Activated CD4-positive, CD25-positive, alpha-beta regulatory T cell treated with anti-CD3 and anti-CD28 coated beads, Interleukin-2, amount 50 U/mL, for 24 hours (primary cell): ENCODE results near the gene NRXN2.
A peak's percentile ranks its signal among the peaks of the same experiment; 100 is the strongest.
"Not testable (repeated sequence)": the region's sequence is repeated elsewhere in the genome, so short reads cannot be mapped to it uniquely, and the experiment has no call there.

Experiments
- ATAC-seq, 2 donors: fragments of 150-1000 bp; cut with Tn5 transposase; one replicate each; pipeline ENCODE4 v1.10.0; 2021; ENCODE audit warnings: mild to moderate bottlenecking in 1 of 2, moderate library complexity in 1 of 2

Gene NRXN2

DNA sequence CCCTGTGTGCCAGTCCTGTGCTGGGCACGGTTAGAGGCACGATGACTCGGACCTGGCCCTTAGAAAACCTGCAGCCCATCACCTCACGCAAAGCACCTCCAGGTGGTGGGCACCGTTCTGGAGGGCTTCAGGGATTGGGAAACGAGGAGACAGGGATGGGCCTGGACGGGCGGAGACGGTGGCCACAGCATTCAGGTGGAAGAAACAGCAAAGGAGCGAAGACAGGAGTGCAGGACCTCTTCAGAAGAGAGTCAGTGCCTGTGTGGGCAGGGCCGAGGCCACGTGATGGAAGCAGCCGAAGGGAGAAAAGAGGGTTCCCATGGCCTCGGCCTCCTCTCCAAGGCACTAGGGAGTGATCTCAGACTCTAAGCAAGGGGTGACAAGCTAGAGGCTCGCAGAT is 140.1 kb downstream of the NRXN2 start:
- ATAC-seq = no peak

GRCh38 chr11:64581057-64581523 is 141.9 kb downstream of the NRXN2 start:
- ATAC-seq = no peak

DNA sequence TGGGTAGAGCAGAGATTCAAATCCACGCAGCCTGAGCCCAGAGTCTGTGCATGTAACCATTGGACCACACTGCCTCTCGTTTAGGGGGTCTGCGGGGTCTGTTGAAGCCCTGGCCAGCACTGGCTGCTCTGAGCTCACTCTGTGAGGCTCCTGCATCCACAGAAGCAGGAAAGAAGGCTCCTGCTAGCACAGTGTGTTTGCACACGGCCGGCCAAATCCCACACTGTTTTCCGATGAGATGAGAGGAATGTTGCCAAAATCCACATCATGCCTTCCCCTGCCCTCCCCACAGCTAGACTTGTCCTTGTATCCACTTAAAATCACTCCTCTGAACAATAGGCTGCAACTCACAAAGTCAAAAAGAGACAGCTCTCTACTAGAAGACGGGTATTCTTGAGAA is 142.6 kb downstream of the NRXN2 start:
- no peak for ATAC-seq

DNA sequence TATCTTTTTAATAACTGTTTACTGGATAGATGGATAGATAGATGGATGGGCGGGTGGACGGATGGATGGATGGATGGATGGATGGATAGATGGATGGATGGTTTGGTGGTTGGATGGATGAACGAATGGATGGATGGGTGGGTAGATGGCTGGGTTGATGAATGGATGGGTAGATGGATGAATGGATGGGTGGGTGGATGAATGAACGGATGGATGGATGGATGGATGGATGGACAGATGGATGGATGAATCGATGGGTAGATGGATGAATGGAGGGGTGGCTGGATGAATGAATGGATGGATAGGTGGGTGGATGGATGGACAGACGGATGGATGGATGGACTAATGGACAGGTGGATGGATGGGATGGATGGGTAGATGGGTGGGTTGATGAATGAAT is 145.8 kb downstream of the NRXN2 start:
- no peak for ATAC-seq

- no peak for ATAC-seq
Observed at GRCh38 chr11:64572143-64572542, 150.9 kb downstream of the NRXN2 start.

DNA sequence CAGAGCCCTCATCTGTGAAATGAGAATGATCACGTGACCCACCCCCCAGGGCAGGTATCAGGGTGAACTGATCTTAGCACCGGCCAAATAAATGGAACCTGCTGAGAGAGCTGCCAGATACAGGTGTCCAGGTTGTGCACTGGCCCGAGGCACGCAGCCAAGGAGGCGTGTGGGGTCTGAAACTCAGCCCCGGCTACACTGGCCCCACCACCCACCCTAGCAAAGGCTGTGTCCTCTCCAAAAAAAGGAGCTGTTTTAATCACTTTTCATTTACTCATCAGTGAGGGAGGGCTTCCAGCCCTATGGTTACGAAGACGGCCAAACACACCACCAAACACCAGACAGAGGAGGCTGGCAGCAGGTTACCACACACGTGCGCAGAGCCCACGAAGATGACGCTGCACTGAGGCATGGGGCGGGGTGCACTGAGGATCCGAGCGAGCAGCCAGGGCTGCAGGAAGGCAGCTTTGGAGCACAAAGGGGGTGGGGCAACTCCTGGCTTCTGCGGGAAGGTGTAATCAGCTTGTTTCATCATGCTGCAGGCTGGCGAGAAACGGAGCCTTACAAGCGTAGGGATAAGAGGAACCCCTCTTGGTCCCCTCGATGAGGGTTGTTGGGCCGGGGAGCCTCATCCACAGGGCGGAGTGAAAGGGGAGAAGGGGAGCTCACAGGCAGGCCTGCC is 151.4 kb downstream of the NRXN2 start:
- no peak for ATAC-seq

GRCh38 chr11:64571050-64571409 is 152.0 kb downstream of the NRXN2 start:
- no peak for ATAC-seq

- ATAC-seq = no peak
Observed at GRCh38 chr11:64570341-64570740, 152.7 kb downstream of the NRXN2 start.

GRCh38 chr11:64569300-64569970 is 153.6 kb downstream of the NRXN2 start:
- no peak for ATAC-seq

GRCh38 chr11:64568584-64569140 is 154.3 kb downstream of the NRXN2 start:
- ATAC-seq = no peak

DNA sequence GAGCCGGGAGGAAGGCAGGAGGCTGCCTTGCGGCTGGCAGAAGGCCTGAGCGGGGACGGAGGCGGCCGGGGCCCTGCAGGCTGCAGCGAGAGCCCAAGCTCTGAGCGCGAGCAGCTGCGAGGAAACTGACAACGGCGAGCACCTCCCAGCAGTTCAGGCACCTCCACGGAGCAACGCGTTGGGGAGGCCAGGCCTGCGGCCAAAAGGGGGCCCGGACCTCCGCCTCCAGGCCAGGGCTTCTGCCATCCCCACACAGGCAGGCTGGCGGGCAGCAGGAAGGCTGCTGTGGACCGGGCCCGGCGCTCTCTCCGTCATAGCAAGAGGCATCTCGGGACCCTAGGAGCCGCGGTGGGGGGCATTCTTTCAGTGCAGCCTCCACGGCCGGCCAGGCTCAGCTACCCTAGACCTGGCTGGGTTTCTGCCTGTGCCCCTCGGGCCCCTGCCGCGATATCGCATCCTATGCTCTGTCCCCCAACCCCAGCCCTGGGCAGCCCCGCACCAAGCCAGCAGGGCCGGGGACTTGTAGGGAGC is 154.9 kb downstream of the NRXN2 start:
- no peak for ATAC-seq

GRCh38 chr11:64566915-64567891 is 155.8 kb downstream of the NRXN2 start:
- no peak for ATAC-seq

DNA sequence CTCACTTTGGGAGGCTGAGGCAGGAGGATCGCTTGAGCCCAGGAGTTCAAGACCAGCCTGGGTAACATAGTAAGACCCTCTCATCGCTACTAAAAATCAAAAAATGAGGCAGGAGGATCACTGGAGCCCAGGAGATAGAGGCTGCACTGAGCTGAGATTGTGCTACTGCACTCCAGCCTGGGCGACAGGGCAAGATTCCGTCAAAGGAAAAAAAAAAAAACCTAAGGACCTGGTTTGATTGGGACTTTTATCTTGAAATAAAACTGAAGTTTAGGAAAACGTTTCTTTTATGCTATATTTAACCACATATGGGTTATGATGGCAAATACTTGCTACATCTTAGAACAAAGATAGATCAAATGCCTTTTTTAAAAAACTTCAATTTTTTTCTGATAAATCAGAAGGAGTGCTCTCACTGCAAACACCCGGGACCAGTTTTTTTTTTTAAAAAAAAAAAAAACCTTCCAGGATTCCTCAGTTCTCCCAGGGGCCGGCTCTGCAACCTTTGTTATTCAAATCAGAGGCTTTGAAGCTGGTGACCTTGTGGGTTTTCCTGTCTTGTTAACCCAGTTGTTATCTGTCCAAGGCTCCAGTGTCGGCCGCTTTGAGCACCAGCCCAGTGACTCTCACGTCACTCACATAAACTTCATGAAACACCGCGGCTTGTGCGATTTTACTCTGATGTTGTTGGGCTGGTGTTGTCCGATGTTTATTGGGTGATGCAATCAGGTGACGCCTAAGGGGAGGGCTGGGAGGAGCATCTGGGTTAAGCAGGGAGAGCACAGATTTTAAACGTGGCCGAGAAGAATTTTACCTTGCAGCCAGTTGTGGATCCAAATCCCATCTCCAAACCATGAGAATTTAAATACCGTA is 156.7 kb downstream of the NRXN2 start:
- peak in 1 of 2 donors; percentile 54 for ATAC-seq

DNA sequence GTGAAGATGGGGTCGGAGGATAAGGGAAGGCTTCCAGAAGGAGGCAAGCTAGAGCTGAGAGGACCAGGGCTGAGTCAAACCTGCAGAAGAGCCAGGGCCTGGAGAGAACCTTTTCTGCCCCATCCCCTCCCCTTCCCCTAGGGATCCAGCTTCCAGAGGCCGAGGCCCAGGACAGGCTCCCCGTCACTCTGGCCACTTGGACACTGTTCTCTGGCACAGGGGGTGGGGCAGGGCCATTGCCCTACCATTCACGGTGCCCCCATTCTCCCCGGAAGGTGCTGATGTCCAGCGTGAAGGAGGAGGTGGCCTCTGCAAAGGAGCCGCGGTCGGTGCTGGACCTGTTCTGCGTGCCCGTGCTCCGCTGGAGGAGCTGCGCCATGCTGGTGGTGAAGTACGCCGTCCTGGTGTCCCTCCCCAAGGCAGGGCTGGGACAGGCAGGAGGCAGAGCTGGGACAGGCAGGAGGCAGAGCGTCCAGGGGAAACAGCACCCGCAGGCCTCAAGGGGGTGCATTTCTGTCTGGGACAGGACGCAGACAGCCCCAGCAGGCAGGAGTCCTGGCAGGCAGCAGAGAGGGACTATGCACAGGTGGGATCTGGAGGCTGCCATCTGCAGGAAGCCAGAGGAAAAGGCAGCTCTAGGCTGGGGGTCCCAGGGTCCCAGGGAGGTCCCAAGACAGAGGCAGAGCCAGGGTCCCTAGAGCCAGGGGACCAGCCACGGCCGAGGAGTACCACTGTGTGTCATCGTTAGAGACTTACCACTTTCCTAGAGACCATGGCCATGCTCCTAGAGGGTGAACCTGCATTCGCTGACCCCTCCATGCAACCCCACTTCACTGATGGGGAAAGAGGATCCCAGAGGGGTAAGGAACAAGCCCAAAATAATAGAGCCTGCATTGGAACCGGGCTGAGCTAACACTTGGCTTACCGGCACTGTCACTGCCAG is 157.8 kb downstream of the NRXN2 start:
- no peak for ATAC-seq

DNA sequence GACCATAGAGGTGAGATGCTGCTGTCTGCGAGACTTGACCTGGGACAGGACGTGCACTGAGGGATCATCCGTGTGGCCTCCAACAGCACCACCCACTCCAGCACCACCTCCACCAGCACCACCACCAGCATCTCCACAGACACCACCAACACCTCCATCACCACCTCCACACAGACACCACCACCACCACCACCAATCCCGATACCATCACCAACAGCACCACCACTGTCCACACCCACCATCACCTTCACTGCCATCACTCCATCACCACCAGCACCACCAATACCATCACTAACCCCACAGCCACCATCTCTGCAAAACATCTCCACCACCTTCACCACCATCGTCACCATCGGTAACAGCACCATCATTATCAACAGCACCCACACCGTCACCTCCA is 158.6 kb downstream of the NRXN2 start:
- ATAC-seq = no peak

DNA sequence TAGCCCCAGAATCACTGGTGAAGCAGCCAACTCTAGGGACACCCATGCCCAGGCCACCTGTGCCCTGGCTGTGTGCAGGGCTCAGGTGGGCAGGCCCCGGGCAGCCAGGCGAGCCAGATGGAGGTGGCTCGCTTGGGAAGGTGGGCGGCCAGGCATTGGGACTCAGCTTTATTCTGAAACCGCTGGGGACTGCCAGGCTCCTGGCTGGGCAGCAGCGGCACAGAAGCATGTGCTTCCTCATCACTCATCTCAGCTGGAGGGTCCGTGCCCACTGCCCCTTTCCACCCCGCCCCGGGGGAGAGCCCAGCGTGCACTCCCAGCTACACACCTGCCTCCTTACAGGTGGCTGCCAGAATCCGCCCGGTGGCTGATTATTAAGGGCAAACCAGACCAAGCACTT is 159.0 kb downstream of the NRXN2 start:
- ATAC-seq = no peak

- no peak for ATAC-seq
Observed at GRCh38 chr11:64562723-64563351, 160.2 kb downstream of the NRXN2 start.

DNA sequence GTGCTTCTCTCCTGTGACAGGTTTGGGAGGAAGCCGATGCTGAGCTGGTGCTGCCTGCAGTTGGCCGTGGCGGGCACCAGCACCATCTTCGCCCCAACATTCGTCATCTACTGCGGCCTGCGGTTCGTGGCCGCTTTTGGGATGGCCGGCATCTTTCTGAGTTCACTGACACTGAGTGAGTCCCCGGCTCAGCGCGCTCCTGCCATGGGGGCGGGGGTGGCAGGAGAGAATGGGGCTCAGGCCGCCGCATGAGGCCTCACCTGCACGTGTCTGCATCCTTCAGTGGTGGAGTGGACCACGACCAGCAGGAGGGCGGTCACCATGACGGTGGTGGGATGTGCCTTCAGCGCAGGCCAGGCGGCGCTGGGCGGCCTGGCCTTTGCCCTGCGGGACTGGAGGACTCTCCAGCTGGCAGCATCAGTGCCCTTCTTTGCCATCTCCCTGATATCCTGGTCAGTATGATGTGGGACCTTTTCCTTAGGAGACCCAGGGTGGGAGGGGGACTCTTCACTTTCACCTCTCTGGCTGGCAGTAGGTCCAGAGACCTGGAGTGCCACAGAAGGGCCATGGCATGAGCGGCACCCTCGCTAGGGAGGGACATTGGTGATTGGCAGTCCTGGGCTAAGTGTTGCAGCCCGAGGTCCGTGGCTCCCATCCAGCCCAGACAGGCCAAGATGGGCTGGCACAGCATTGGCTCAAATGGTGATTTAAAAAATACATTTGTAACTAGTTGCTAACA is 160.8 kb downstream of the NRXN2 start:
- ATAC-seq = no peak

DNA sequence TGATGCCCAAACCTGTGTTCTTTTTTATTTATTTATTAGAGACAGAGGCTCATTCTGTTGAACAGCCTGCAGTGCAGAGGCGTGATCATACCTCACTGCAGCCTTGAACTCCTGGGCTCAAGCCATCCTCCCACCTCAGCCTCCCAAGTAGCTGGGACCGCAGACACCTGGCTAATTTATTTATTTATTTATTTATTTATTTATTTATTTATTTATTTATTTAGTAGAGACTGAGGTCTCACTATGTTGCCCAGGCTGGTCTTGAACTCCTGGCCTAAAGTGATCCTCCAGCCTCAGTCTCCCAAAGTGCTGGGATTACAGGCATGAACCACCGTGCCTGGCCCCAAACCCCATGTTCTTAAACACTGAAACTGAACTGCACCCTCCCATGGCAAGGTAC is 161.6 kb downstream of the NRXN2 start:
- not testable (repeated sequence) for ATAC-seq
